GM10248 (cell line): ENCODE data around the gene ELFN1.

ENCODE experiments used
- CTCF ChIA-PET: fragments of 300-600 bp; sonication (Branson Sonifier 250); formaldehyde crosslinking; extraction: SDS; loops from one replicate; lab custom pipeline; 2021; ENCODE audit warnings: antibody characterized with exemption; lab: Yijun Ruan, JAX
- POLR2A ChIA-PET: fragments of 350-650 bp; sonication (Branson Sonifier 250); formaldehyde crosslinking; extraction: SDS; loops from one replicate; lab custom pipeline; 2020; ENCODE audit warnings: antibody characterized with exemption; lab: Yijun Ruan, JAX
- DNase-seq: peaks from one replicate; pipeline ENCODE4 v3.0.0; 2012; ENCODE audit errors: extremely low spot score
- CTCF ChIP-seq: IDR thresholded peaks from 2 replicates; pipeline ENCODE4 v1.5.1; 2012; ENCODE audit warnings: mild to moderate bottlenecking, low read depth; ENCODE audit errors: extremely low read depth, missing control alignments, control extremely low read depth

Gene ELFN1

GRCh38 chr7:1626769-1627168 is 43.3 kb upstream of the ELFN1 start:
- no peak for TF ChIP-seq CTCF
- DNase-seq = no peak
- CTCF ChIA-PET = interaction anchor here (1.4 kb wide), 1 partner anchor 229 kb away, joined by 4 read pairs; no protein-coding TSS in a partner anchor
- POLR2A ChIA-PET = no interaction called here

- TF ChIP-seq CTCF = no peak
- DNase-seq = no peak
- ChIA-PET CTCF (no interaction called here), POLR2A (no interaction called here)
Measured at GRCh38 chr7:1630700-1631336, 39.3 kb upstream of the ELFN1 start.

- ChIA-PET CTCF (no interaction called here), POLR2A (no interaction called here)
- TF ChIP-seq CTCF = no peak
- DNase-seq = no peak
Measured at GRCh38 chr7:1631678-1632077, 38.4 kb upstream of the ELFN1 start.

GRCh38 chr7:1632506-1632905 is 37.6 kb upstream of the ELFN1 start:
- CTCF ChIA-PET = no interaction called here
- no peak for TF ChIP-seq CTCF
- no peak for DNase-seq
- POLR2A ChIA-PET = no interaction called here

DNA sequence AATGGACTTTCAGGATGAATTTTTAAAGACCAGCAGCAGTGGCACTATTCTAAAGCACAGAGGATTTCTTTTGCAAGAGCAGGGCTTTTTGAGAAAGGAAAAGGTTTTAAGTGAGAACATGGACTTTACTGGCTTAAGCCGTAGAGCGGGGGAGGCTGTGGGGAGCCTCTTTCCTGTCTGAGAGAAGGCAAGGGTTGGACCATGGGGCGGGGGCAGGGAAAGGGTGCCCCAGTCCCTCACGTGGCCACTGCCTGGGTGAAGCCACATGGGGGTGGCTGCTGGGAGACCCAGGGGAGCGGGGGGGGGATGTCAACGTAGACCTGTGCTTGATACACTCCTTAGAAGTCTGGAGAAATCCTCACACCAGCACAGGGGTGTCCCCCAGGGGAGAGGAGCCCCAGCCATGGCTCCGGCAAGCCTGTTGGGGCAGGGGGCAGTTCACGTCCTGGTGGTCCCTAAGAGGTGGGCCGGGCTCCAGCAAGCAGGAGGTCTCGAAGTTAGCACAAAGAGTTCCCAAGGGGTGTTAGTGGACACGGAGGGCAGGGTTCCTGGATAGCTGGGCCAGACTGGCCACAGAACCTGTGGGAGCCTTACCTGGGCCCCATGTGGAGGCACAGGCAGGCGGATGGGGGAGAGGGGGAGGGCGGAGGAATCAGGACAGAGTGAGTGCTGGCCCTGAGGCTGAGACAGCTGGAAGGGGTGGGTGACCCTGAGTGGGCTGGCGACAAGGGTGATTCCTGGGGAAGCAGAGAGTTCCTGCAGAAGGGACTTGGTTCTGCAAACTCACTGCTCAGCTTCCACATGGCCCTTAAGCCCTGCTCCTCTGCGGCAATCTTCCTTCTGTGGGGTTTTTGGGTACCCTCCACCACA is 36.9 kb upstream of the ELFN1 start:
- CTCF ChIA-PET = no interaction called here

GRCh38 chr7:1635401-1635800 is 34.7 kb upstream of the ELFN1 start:
- CTCF ChIA-PET = no interaction called here
- no peak for DNase-seq
- TF ChIP-seq CTCF = no peak
- POLR2A ChIA-PET = no interaction called here

More for the DNA sequence above, 36.9 kb upstream of the ELFN1 start:
- no peak for DNase-seq
- POLR2A ChIA-PET = no interaction called here
- TF ChIP-seq CTCF = no peak
